Endothelial cell of umbilical vein (primary cell): ENCODE data around the gene DCUN1D1.

Source experiments
- CTCF ChIP-seq, 2 donors: IDR thresholded peaks; 1 replicate in 1 of 2; 2 replicates in 1 of 2; pipeline ENCODE4 v1.5.1; 2011; ENCODE audit warnings: low read length in 2 of 2, mild to moderate bottlenecking in 2 of 2, moderate library complexity in 2 of 2, control low read depth in 1 of 2, inconsistent platforms in 1 of 2, low read depth in 1 of 2; ENCODE audit not compliant: insufficient read depth in 1 of 2; ENCODE audit errors: extremely low read depth in 1 of 2
- EZH2 ChIP-seq: IDR thresholded peaks from 2 replicates; pipeline ENCODE4 v1.6.1; 2012; ENCODE audit warnings: borderline replicate concordance, low read depth, mild to moderate bottlenecking, moderate library complexity, low read length, inconsistent platforms; ENCODE audit not compliant: severe bottlenecking
- FOS ChIP-seq: IDR thresholded peaks from 2 replicates; pipeline ENCODE4 v1.6.1; 2011; ENCODE audit warnings: mild to moderate bottlenecking, low read length, moderate library complexity, borderline replicate concordance; ENCODE audit not compliant: insufficient read depth
- GATA2 ChIP-seq: IDR thresholded peaks from 2 replicates; pipeline ENCODE4 v1.7.0; 2011; ENCODE audit warnings: low read depth, mild to moderate bottlenecking, moderate library complexity, mixed read lengths, low read length; ENCODE audit not compliant: insufficient read length, insufficient read depth
- JUN ChIP-seq: IDR thresholded peaks from 2 replicates; pipeline ENCODE4 v1.6.1; 2011; ENCODE audit warnings: borderline replicate concordance, low read depth; ENCODE audit not compliant: insufficient read length, insufficient read depth
- MAX ChIP-seq: IDR thresholded peaks from 2 replicates; pipeline ENCODE4 v1.6.1; 2011; ENCODE audit not compliant: insufficient read depth, insufficient read length
- MYC ChIP-seq: IDR thresholded peaks from one replicate; pipeline ENCODE4 v1.6.1; 2011; ENCODE audit warnings: mild to moderate bottlenecking, low read depth, low read length
- POLR2A ChIP-seq: IDR thresholded peaks from 2 replicates; pipeline ENCODE4 v1.6.1; 2012; ENCODE audit warnings: low read depth, mild to moderate bottlenecking, control low read depth, low read length
- POLR2AphosphoS5 ChIP-seq: IDR thresholded peaks from 2 replicates; pipeline ENCODE4 v1.6.1; 2012; ENCODE audit warnings: low read depth, mild to moderate bottlenecking, control low read depth, low read length, moderate library complexity; ENCODE audit not compliant: insufficient read depth

GRCh38 chr3:182937293-182938051 is 42.9 kb downstream of the DCUN1D1 start:
- TF ChIP-seq MAX, result no peak
- TF ChIP-seq CTCF (IDR thresholded peaks at IDR 0.05; ENCODE audit: extremely low read depth in 1 of 2, insufficient read depth in 1 of 2, low read depth in 1 of 2, low read length in 2 of 2), result no peak
- no peak for TF ChIP-seq POLR2A
- no peak for TF ChIP-seq FOS
- TF ChIP-seq JUN, result no peak
- TF ChIP-seq POLR2AphosphoS5, result no peak
- no peak for TF ChIP-seq EZH2
- TF ChIP-seq MYC, result no peak
- TF ChIP-seq GATA2, result no peak
